ENCODE data around the gene UBE2G1.

Gene UBE2G1

GRCh38 chr17:4272972-4273368 is 93.5 kb downstream of the UBE2G1 start:
- H3K27me3 ChIP-seq (ENCODE audit: control insufficient read depth in 5 of 5, insufficient read depth in 4 of 5, low read length in 5 of 5): no peaks in the 10 kb centered on the region
- H3K4me1 ChIP-seq (ENCODE audit: control insufficient read depth in 5 of 5, insufficient read depth in 5 of 5, low read length in 5 of 5): peaks cover 0 to 4% (median 0%) of the 10 kb centered on the region in 5 donors
- peaks cover 9 to 41% (median 13%) of the 10 kb centered on the region in 5 donors for H3K36me3 ChIP-seq (ENCODE audit: control insufficient read depth in 5 of 5, insufficient read depth in 5 of 5, low read length in 5 of 5)
- H3K9me3 ChIP-seq (ENCODE audit: control insufficient read depth in 5 of 5, low read length in 5 of 5): no peaks in the 10 kb centered on the region
- no peak overlapping the region for H3K4me3 ChIP-seq (ENCODE audit: low read depth in 1 of 5, low read length in 5 of 5)
- no peak overlapping the region for H3K9ac ChIP-seq (ENCODE audit: low read length in 5 of 5)
- H3K27ac ChIP-seq (ENCODE audit: low read depth, low read length): no peak overlapping the region

GRCh38 chr17:4272213-4272971 is 94.1 kb downstream of the UBE2G1 start:
- H3K9ac ChIP-seq (ENCODE audit: low read length in 5 of 5): peak overlapping the region in 1 of 5 donors; percentile 57
- H3K4me3 ChIP-seq (ENCODE audit: low read depth in 1 of 5, low read length in 5 of 5): no peak overlapping the region
- peaks cover 9 to 46% (median 16%) of the 10 kb centered on the region in 5 donors for H3K36me3 ChIP-seq (ENCODE audit: control insufficient read depth in 5 of 5, insufficient read depth in 5 of 5, low read length in 5 of 5)
- no peaks in the 10 kb centered on the region for H3K27me3 ChIP-seq (ENCODE audit: control insufficient read depth in 5 of 5, insufficient read depth in 4 of 5, low read length in 5 of 5)
- H3K9me3 ChIP-seq (ENCODE audit: control insufficient read depth in 5 of 5, low read length in 5 of 5): no peaks in the 10 kb centered on the region
- no peak overlapping the region for H3K27ac ChIP-seq (ENCODE audit: low read depth, low read length)
- H3K4me1 ChIP-seq (ENCODE audit: control insufficient read depth in 5 of 5, insufficient read depth in 5 of 5, low read length in 5 of 5): peaks cover 0 to 4% (median 0%) of the 10 kb centered on the region in 5 donors

- Histone ChIP-seq H3K36me3 (ENCODE audit: control insufficient read depth in 5 of 5, insufficient read depth in 5 of 5, low read length in 5 of 5) (peaks cover 9 to 41% (median 17%) of the 10 kb centered on the region in 5 donors), H3K27me3 (ENCODE audit: control insufficient read depth in 5 of 5, insufficient read depth in 4 of 5, low read length in 5 of 5) (no peaks in the 10 kb centered on the region), H3K27ac (ENCODE audit: low read depth, low read length) (no peak overlapping the region), H3K9me3 (ENCODE audit: control insufficient read depth in 5 of 5, low read length in 5 of 5) (no peaks in the 10 kb centered on the region), H3K9ac (ENCODE audit: low read length in 5 of 5) (peak overlapping the region in 1 of 5 donors; percentile 32), H3K4me1 (ENCODE audit: control insufficient read depth in 5 of 5, insufficient read depth in 5 of 5, low read length in 5 of 5) (peaks cover 0 to 4% (median 0%) of the 10 kb centered on the region in 5 donors), H3K4me3 (ENCODE audit: low read depth in 1 of 5, low read length in 5 of 5) (no peak overlapping the region)
Observed at GRCh38 chr17:4270736-4271135, 95.7 kb downstream of the UBE2G1 start.

- Histone ChIP-seq H3K36me3 (ENCODE audit: control insufficient read depth in 5 of 5, insufficient read depth in 5 of 5, low read length in 5 of 5) (peaks cover 9 to 41% (median 17%) of the 10 kb centered on the region in 5 donors), H3K9me3 (ENCODE audit: control insufficient read depth in 5 of 5, low read length in 5 of 5) (no peaks in the 10 kb centered on the region), H3K4me1 (ENCODE audit: control insufficient read depth in 5 of 5, insufficient read depth in 5 of 5, low read length in 5 of 5) (peaks cover 0 to 4% (median 0%) of the 10 kb centered on the region in 5 donors), H3K9ac (ENCODE audit: low read length in 5 of 5) (no peak overlapping the region), H3K27me3 (ENCODE audit: control insufficient read depth in 5 of 5, insufficient read depth in 4 of 5, low read length in 5 of 5) (no peaks in the 10 kb centered on the region), H3K27ac (ENCODE audit: low read depth, low read length) (no peak overlapping the region), H3K4me3 (ENCODE audit: low read depth in 1 of 5, low read length in 5 of 5) (no peak overlapping the region)
Observed at GRCh38 chr17:4269915-4270314, 96.6 kb downstream of the UBE2G1 start.

- Histone ChIP-seq H3K4me3 (ENCODE audit: low read depth in 1 of 5, low read length in 5 of 5) (no peak overlapping the region), H3K9ac (ENCODE audit: low read length in 5 of 5) (no peak overlapping the region), H3K27me3 (ENCODE audit: control insufficient read depth in 5 of 5, insufficient read depth in 4 of 5, low read length in 5 of 5) (no peaks in the 10 kb centered on the region), H3K36me3 (ENCODE audit: control insufficient read depth in 5 of 5, insufficient read depth in 5 of 5, low read length in 5 of 5) (peaks cover 9 to 41% (median 17%) of the 10 kb centered on the region in 5 donors), H3K27ac (ENCODE audit: low read depth, low read length) (no peak overlapping the region), H3K4me1 (ENCODE audit: control insufficient read depth in 5 of 5, insufficient read depth in 5 of 5, low read length in 5 of 5) (peaks cover 10 to 21% (median 16%) of the 10 kb centered on the region in 5 donors), H3K9me3 (ENCODE audit: control insufficient read depth in 5 of 5, low read length in 5 of 5) (no peaks in the 10 kb centered on the region)
Observed at GRCh38 chr17:4267402-4267801, 99.1 kb downstream of the UBE2G1 start.

GRCh38 chr17:4266550-4266949 is 99.9 kb downstream of the UBE2G1 start:
- Histone ChIP-seq H3K4me3 (ENCODE audit: low read depth in 1 of 5, low read length in 5 of 5) (no peak overlapping the region), H3K9ac (ENCODE audit: low read length in 5 of 5) (no peak overlapping the region), H3K27ac (ENCODE audit: low read depth, low read length) (no peak overlapping the region), H3K27me3 (ENCODE audit: control insufficient read depth in 5 of 5, insufficient read depth in 4 of 5, low read length in 5 of 5) (no peaks in the 10 kb centered on the region), H3K36me3 (ENCODE audit: control insufficient read depth in 5 of 5, insufficient read depth in 5 of 5, low read length in 5 of 5) (peaks cover 9 to 35% (median 14%) of the 10 kb centered on the region in 5 donors), H3K9me3 (ENCODE audit: control insufficient read depth in 5 of 5, low read length in 5 of 5) (no peaks in the 10 kb centered on the region), H3K4me1 (ENCODE audit: control insufficient read depth in 5 of 5, insufficient read depth in 5 of 5, low read length in 5 of 5) (peaks cover 12 to 28% (median 22%) of the 10 kb centered on the region in 5 donors)

GRCh38 chr17:4263282-4264215 is 102.9 kb downstream of the UBE2G1 start, which contains the start of gene ANKFY1:
Gene ANKFY1, minus strand, starts transcription at chr17:4263979. Its CDS starts 38 bp downstream, at chr17:4263941.
- Histone ChIP-seq H3K27me3 (ENCODE audit: control insufficient read depth in 5 of 5, insufficient read depth in 4 of 5, low read length in 5 of 5) (no peaks in the 10 kb centered on the region), H3K9ac (ENCODE audit: low read length in 5 of 5) (peak within 1 kb of the TSS; percentile 91 to 97 (median 96)), H3K27ac (ENCODE audit: low read depth, low read length) (peak within 1 kb of the TSS; percentile 82), H3K9me3 (ENCODE audit: control insufficient read depth in 5 of 5, low read length in 5 of 5) (peaks cover 0 to 12% (median 11%) of the 10 kb centered on the region in 5 donors), H3K4me3 (ENCODE audit: low read depth in 1 of 5, low read length in 5 of 5) (peak within 1 kb of the TSS; percentile 91 to 95 (median 93)), H3K36me3 (ENCODE audit: control insufficient read depth in 5 of 5, insufficient read depth in 5 of 5, low read length in 5 of 5) (peaks cover 3 to 16% (median 11%) of the 10 kb centered on the region in 5 donors), H3K4me1 (ENCODE audit: control insufficient read depth in 5 of 5, insufficient read depth in 5 of 5, low read length in 5 of 5) (peaks cover 12 to 30% (median 22%) of the 10 kb centered on the region in 5 donors)

GRCh38 chr17:4262703-4263102 is 103.8 kb downstream of the UBE2G1 start:
- Histone ChIP-seq H3K4me1 (ENCODE audit: control insufficient read depth in 5 of 5, insufficient read depth in 5 of 5, low read length in 5 of 5) (peaks cover 12 to 30% (median 22%) of the 10 kb centered on the region in 5 donors), H3K9me3 (ENCODE audit: control insufficient read depth in 5 of 5, low read length in 5 of 5) (peaks cover 0 to 14% (median 11%) of the 10 kb centered on the region in 5 donors), H3K4me3 (ENCODE audit: low read depth in 1 of 5, low read length in 5 of 5) (peak overlapping the region; percentile 91 to 95 (median 93)), H3K27ac (ENCODE audit: low read depth, low read length) (peak overlapping the region; percentile 82), H3K27me3 (ENCODE audit: control insufficient read depth in 5 of 5, insufficient read depth in 4 of 5, low read length in 5 of 5) (no peaks in the 10 kb centered on the region), H3K9ac (ENCODE audit: low read length in 5 of 5) (peak overlapping the region; percentile 65 to 97 (median 96)), H3K36me3 (ENCODE audit: control insufficient read depth in 5 of 5, insufficient read depth in 5 of 5, low read length in 5 of 5) (peaks cover 0 to 10% (median 5%) of the 10 kb centered on the region in 5 donors)

- Histone ChIP-seq H3K4me1 (ENCODE audit: control insufficient read depth in 5 of 5, insufficient read depth in 5 of 5, low read length in 5 of 5) (peaks cover 12 to 30% (median 22%) of the 10 kb centered on the region in 5 donors), H3K36me3 (ENCODE audit: control insufficient read depth in 5 of 5, insufficient read depth in 5 of 5, low read length in 5 of 5) (peaks cover 0 to 6% (median 0%) of the 10 kb centered on the region in 5 donors), H3K27me3 (ENCODE audit: control insufficient read depth in 5 of 5, insufficient read depth in 4 of 5, low read length in 5 of 5) (no peaks in the 10 kb centered on the region), H3K9me3 (ENCODE audit: control insufficient read depth in 5 of 5, low read length in 5 of 5) (peaks cover 0 to 14% (median 11%) of the 10 kb centered on the region in 5 donors), H3K4me3 (ENCODE audit: low read depth in 1 of 5, low read length in 5 of 5) (no peak overlapping the region), H3K27ac (ENCODE audit: low read depth, low read length) (no peak overlapping the region), H3K9ac (ENCODE audit: low read length in 5 of 5) (no peak overlapping the region)
Observed at GRCh38 chr17:4261452-4261851, 105.0 kb downstream of the UBE2G1 start.
